Astrocyte of the spinal cord (primary cell): Measurements from ENCODE around the gene SHISA9.

Experiments used
- DNase-seq: peaks from one replicate; pipeline ENCODE4 v3.0.0; 2011; ENCODE audit warnings: low read depth, low spot score
- H3K4me3 ChIP-seq: 2 replicates; pipeline ENCODE4 v1.5.1; 2011; ENCODE audit warnings: low read depth, mild to moderate bottlenecking, low read length, moderate library complexity
- CTCF ChIP-seq: IDR thresholded peaks from 2 replicates; pipeline ENCODE4 v1.5.1; 2012; ENCODE audit warnings: low read depth, mild to moderate bottlenecking, low read length, inconsistent platforms
- in situ Hi-C: cut with HindIII; loops from 2 replicates; pipeline ENCODE4 v1.10.0; 2017; ENCODE audit warnings: low sequenced_read_pairs

Gene SHISA9

DNA sequence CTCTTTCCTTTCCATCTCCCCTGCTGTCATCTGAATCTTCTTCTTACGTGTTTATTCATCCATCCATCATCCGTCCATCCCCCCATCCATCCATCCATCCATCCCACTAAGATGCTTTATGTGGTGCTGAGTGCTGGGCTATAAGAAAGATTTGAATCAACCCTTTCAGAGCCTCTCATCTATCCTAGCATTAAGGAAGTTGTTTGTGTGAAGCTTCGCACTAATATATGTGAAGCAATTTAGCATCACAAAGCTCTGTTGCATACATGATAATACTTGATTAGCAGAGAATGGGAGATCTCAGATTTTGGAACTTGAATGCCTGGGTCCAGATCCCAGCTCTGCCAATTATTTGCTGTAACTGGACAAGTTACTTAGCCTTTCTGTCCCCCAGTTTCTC lies 255.7 kb downstream of the SHISA9 start:
- no peak for TF ChIP-seq CTCF
- H3K4me3 ChIP-seq, result no peak overlapping the region
- in situ Hi-C loops, result no loop called here
- no peak for DNase-seq

- in situ Hi-C loops, result no loop called here
- H3K4me3 ChIP-seq, result no peak overlapping the region
- no peak for TF ChIP-seq CTCF
- DNase-seq, result no peak
Measured at GRCh38 chr16:13158427-13158826, 257.0 kb downstream of the SHISA9 start.

DNA sequence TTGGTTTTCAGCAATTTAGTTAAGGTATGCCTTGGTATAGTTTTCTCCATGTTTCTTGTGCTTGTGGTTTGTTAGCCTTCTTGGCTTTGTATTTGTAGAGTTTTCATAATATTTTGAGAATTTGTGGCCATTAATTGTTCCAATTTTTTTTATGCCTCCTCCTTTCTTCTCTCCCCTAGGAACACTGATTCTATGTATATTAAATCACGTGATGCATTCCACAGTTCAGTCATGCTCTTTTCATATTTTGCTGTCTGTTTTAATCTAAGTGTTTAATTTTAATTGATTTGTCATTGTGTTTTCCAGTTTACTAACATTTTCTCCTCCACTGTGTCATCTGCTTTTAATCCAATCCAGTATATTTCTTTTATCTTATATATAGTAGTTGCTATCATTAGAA lies 263.6 kb downstream of the SHISA9 start:
- no peak for TF ChIP-seq CTCF
- DNase-seq, result no peak
- no peak overlapping the region for H3K4me3 ChIP-seq
- in situ Hi-C loops, result no loop called here

- in situ Hi-C loops, result no loop called here
- no peak for TF ChIP-seq CTCF
- no peak overlapping the region for H3K4me3 ChIP-seq
- DNase-seq, result no peak
Measured at GRCh38 chr16:13168091-13168572, 266.7 kb downstream of the SHISA9 start.

DNA sequence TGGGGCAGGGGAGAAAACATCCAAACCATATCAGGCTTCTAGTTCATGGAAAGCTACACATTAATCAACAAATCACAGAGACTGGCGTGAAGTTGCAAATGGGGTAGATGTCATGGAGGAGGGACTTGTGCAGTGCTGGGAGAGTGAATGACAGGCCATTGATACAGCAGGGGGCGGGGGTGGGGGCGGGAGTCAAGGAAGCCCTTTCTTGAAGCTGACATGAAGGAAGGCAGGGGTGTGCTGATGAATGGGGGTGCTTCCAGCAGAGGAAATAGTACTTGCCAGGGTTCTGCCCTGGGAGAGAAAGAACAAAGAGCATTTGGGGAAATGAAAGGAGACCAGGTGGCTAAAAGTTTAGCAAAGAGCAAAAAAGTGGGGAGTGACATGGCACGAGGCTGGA lies 269.9 kb downstream of the SHISA9 start:
- no peak for TF ChIP-seq CTCF
- in situ Hi-C loops, result no loop called here
- DNase-seq, result no peak
- no peak overlapping the region for H3K4me3 ChIP-seq

GRCh38 chr16:13176711-13177110 lies 275.3 kb downstream of the SHISA9 start:
- no peak for DNase-seq
- in situ Hi-C loops, result no loop called here

More at GRCh38 chr16:13176711-13177110, 275.3 kb downstream of the SHISA9 start:
- TF ChIP-seq CTCF, result no peak
- H3K4me3 ChIP-seq, result no peak overlapping the region
